HEK293 (cell line): ENCODE results near the gene PIGQ.

Experiments used
- CTCF ChIA-PET: fragments of 350-600 bp; formaldehyde crosslinking; extraction: SDS; loops from one replicate; lab custom pipeline; 2021; ENCODE audit warnings: antibody characterized with exemption; lab: Yijun Ruan, JAX
- POLR2A ChIA-PET: fragments of 300-600 bp; formaldehyde crosslinking; extraction: SDS; loops from one replicate; lab custom pipeline; 2020; ENCODE audit warnings: antibody characterized with exemption, inconsistent platforms; lab: Yijun Ruan, JAX
- H3K27ac ChIP-seq: fragments of 200-500 bp; sonication (Bioruptor generic); 2 replicates; pipeline ENCODE4 v1.5.1; 2014; ENCODE audit warnings: low read depth, low read length, control low read depth, inconsistent platforms; ENCODE audit errors: extremely low read depth
- H3K36me3 ChIP-seq, 2 experiments: fragments of 200-500 bp in 1 of 2; sonication (Bioruptor generic) in 1 of 2; 1 replicate in 1 of 2; 2 replicates in 1 of 2; pipeline ENCODE4 v1.5.1; 2014 to 2017; ENCODE audit warnings: inconsistent platforms in 2 of 2, low read length in 2 of 2; ENCODE audit not compliant: control insufficient read depth in 2 of 2, insufficient read depth in 1 of 2
- H3K4me1 ChIP-seq: fragments of 200-500 bp; sonication (Bioruptor generic); 2 replicates; pipeline ENCODE4 v1.5.1; 2014; ENCODE audit warnings: mild to moderate bottlenecking, low read length, inconsistent platforms; ENCODE audit not compliant: control insufficient read depth, insufficient read depth
- H3K4me3 ChIP-seq: 2 replicates; pipeline ENCODE4 v1.5.1; 2011; ENCODE audit warnings: low read depth, mild to moderate bottlenecking, control low read depth, low read length, moderate library complexity
- H3K9me3 ChIP-seq: fragments of 200-500 bp; sonication (Bioruptor generic); 2 replicates; pipeline ENCODE4 v1.5.1; 2014; ENCODE audit warnings: low read depth, low read length, inconsistent platforms; ENCODE audit not compliant: control insufficient read depth, insufficient read depth
- BCL11B ChIP-seq: fragments of 450-650 bp; formaldehyde crosslinking; IDR thresholded peaks from 2 replicates; pipeline ENCODE4 v1.5.1; 2016; ENCODE audit warnings: low read depth, missing biosample characterization, missing genetic modification characterization
- HOXA7 ChIP-seq: sonication (generic); formaldehyde crosslinking; IDR thresholded peaks from 2 replicates; pipeline ENCODE4 v1.8.1; 2022; ENCODE audit warnings: missing genetic modification reagents, borderline replicate concordance
- KLF1 ChIP-seq: fragments of 450-650 bp; formaldehyde crosslinking; IDR thresholded peaks from 2 replicates; pipeline ENCODE4 v1.5.1; 2016; ENCODE audit warnings: missing biosample characterization, missing genetic modification characterization
- REPIN1 ChIP-seq: fragments of 450-650 bp; formaldehyde crosslinking; IDR thresholded peaks from 2 replicates; pipeline ENCODE4 v1.5.1; 2017; ENCODE audit warnings: missing biosample characterization, missing genetic modification characterization, low read depth
- SCRT1 ChIP-seq: fragments of 450-650 bp; formaldehyde crosslinking; IDR thresholded peaks from 2 replicates; pipeline ENCODE4 v1.5.1; 2016; ENCODE audit warnings: missing biosample characterization, missing genetic modification characterization, borderline replicate concordance
- SP7 ChIP-seq: fragments of 450-650 bp; formaldehyde crosslinking; IDR thresholded peaks from 2 replicates; pipeline ENCODE4 v1.5.1; 2016; ENCODE audit warnings: missing biosample characterization, missing genetic modification characterization
- ZIC2 ChIP-seq: fragments of 450-650 bp; formaldehyde crosslinking; IDR thresholded peaks from 2 replicates; pipeline ENCODE4 v1.5.1; 2016; ENCODE audit warnings: missing biosample characterization, missing genetic modification characterization
- ZNF184 ChIP-seq: fragments of 450-650 bp; IDR thresholded peaks from 2 replicates; pipeline ENCODE4 v1.5.1; 2018; ENCODE audit warnings: missing biosample characterization, mild to moderate bottlenecking, missing genetic modification characterization
- ZNF501 ChIP-seq: fragments of 450-650 bp; formaldehyde crosslinking; IDR thresholded peaks from 2 replicates; pipeline ENCODE4 v1.5.1; 2016; ENCODE audit warnings: missing biosample characterization, missing genetic modification characterization
- ZNF670 ChIP-seq: fragments of 450-650 bp; formaldehyde crosslinking; IDR thresholded peaks from 2 replicates; pipeline ENCODE4 v1.5.1; 2016; ENCODE audit warnings: missing biosample characterization, missing genetic modification characterization, low read depth
- ZSCAN16 ChIP-seq: fragments of 450-650 bp; formaldehyde crosslinking; IDR thresholded peaks from 2 replicates; pipeline ENCODE4 v1.5.1; 2016; ENCODE audit warnings: missing biosample characterization, missing genetic modification characterization
- ZSCAN30 ChIP-seq: fragments of 450-650 bp; IDR thresholded peaks from 2 replicates; pipeline ENCODE4 v1.5.1; 2018; ENCODE audit warnings: missing biosample characterization, mild to moderate bottlenecking, missing genetic modification characterization, moderate library complexity
- TF ChIP-seq, protein P1 (sequence below): fragments of 450-650 bp; formaldehyde crosslinking; IDR thresholded peaks from 2 replicates; pipeline ENCODE4 v1.5.1; 2016; ENCODE audit warnings: missing biosample characterization, missing genetic modification characterization
- TF ChIP-seq, protein P2 (sequence below): fragments of 450-650 bp; formaldehyde crosslinking; IDR thresholded peaks from 2 replicates; pipeline ENCODE4 v1.5.1; 2017; ENCODE audit warnings: missing biosample characterization, mild to moderate bottlenecking, missing genetic modification characterization, moderate library complexity
- TF ChIP-seq, protein P3 (sequence below): fragments of 450-650 bp; formaldehyde crosslinking; IDR thresholded peaks from 2 replicates; pipeline ENCODE4 v1.5.1; 2017; ENCODE audit warnings: missing biosample characterization, missing genetic modification characterization
- TF ChIP-seq, protein P4 (sequence below): fragments of 450-650 bp; formaldehyde crosslinking; IDR thresholded peaks from 2 replicates; pipeline ENCODE4 v1.5.1; 2016; ENCODE audit warnings: missing biosample characterization, missing genetic modification characterization, low read depth
- TF ChIP-seq, protein P5 (sequence below): fragments of 450-650 bp; formaldehyde crosslinking; IDR thresholded peaks from 2 replicates; pipeline ENCODE4 v1.5.1; 2016; ENCODE audit warnings: missing biosample characterization, missing genetic modification characterization
- TF ChIP-seq, protein P6 (sequence below): fragments of 450-650 bp; formaldehyde crosslinking; IDR thresholded peaks from 2 replicates; pipeline ENCODE4 v1.5.1; 2016; ENCODE audit warnings: missing biosample characterization, missing genetic modification characterization, low read depth

The PIGQ gene

DNA sequence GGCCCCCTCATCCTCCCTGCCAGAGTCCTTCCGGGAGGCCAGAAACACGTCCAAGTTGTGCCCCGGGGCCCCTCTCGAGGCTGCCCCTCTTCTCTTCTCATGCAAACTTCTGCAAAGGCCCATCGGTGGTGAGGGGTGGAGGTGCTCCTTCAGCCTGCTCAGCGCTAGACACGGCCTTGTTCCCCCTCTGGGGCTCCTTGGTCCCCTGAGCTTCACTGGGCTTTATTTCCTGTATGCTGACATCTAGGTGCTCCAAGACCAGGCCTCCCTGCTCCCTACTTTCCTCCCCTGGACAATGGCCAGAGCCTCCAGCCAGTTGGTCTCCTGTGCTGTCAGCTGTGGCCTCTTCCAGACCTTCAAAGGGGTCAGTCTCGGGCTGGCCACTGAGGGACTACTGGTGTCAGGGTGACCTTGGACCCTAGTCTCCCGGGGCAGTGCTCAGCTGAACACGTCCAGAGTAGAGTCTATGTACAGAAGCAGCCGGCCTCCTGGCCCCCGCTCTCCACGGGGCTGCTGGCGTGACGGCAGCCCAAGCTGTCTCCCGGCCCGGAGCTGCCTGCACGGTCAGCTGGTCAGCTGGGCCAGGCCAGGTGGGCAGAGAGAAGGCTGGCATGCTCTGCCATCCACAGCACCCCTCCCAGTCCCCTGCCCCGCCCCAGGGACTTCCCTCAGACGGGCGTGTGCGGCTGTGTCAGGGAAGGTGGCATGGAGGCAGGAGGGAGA, 11.3 kb upstream of the PIGQ start:
- Histone ChIP-seq H3K4me1 (no peaks in the 10 kb centered on the region; the same call in 1 of the 2 replicates), H3K9me3 (no peaks in the 10 kb centered on the region), H3K27ac (no peak overlapping the region), H3K4me3 (no peak overlapping the region), H3K36me3 (no peaks in the 10 kb centered on the region)
- POLR2A ChIA-PET: interaction anchor here (0.6 to 1.0 kb wide), 2 partner anchors 16 to 37 kb away, joined by 3 read pairs; no protein-coding TSS in a partner anchor
- TF ChIP-seq KLF1 (tag by site-specific recombination) (peak; percentile 26; the same call in 1 of the 2 replicates), ZNF501 (tag by site-specific recombination) (no peak), ZSCAN16 (tag by site-specific recombination) (no peak), ZNF184 (no peak), ZIC2 (tag by site-specific recombination) (0 out of 2 replicates have a peak, but pooled peaks have one; percentile 8)
- TF ChIP-seq, protein P1, sequence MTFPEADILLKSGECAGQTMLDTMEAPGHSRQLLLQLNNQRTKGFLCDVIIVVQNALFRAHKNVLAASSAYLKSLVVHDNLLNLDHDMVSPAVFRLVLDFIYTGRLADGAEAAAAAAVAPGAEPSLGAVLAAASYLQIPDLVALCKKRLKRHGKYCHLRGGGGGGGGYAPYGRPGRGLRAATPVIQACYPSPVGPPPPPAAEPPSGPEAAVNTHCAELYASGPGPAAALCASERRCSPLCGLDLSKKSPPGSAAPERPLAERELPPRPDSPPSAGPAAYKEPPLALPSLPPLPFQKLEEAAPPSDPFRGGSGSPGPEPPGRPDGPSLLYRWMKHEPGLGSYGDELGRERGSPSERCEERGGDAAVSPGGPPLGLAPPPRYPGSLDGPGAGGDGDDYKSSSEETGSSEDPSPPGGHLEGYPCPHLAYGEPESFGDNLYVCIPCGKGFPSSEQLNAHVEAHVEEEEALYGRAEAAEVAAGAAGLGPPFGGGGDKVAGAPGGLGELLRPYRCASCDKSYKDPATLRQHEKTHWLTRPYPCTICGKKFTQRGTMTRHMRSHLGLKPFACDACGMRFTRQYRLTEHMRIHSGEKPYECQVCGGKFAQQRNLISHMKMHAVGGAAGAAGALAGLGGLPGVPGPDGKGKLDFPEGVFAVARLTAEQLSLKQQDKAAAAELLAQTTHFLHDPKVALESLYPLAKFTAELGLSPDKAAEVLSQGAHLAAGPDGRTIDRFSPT (tag by site-specific recombination): 0 out of 2 replicates have a peak, but pooled peaks have one; percentile 38
- TF ChIP-seq, protein P2, sequence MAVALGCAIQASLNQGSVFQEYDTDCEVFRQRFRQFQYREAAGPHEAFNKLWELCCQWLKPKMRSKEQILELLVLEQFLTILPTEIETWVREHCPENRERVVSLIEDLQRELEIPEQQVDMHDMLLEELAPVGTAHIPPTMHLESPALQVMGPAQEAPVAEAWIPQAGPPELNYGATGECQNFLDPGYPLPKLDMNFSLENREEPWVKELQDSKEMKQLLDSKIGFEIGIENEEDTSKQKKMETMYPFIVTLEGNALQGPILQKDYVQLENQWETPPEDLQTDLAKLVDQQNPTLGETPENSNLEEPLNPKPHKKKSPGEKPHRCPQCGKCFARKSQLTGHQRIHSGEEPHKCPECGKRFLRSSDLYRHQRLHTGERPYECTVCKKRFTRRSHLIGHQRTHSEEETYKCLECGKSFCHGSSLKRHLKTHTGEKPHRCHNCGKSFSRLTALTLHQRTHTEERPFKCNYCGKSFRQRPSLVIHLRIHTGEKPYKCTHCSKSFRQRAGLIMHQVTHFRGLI (tag by site-specific recombination): no peak
- CTCF ChIA-PET: no interaction called here

DNA sequence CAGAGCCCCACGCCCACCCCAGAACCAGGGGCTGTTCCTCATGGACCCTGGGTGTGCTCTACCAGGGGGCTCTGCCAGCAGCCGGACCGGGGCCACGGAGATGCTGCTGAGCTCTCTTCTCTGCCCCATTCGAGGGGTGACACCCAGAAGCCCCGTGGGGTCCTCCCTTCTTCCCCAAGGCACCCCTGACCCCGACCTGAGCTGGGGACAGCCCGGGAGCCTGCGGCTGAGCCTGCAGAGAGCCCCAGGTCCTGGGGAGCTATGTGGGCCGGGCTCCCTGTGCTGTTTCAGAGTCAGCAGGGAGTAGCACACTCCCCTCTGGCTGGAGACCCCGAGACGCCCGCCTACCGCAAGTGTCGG, 10.8 kb upstream of the PIGQ start:
- TF ChIP-seq REPIN1: no peak
- TF ChIP-seq HOXA7 (CRISPR knock-in tag): no peak
- TF ChIP-seq ZSCAN30: no peak
- TF ChIP-seq SP7 (tag by site-specific recombination): no peak
- Histone ChIP-seq H3K4me1 (no peaks in the 10 kb centered on the region; the same call in 1 of the 2 replicates), H3K27ac (no peak overlapping the region), H3K4me3 (no peak overlapping the region), H3K36me3 (no peaks in the 10 kb centered on the region), H3K9me3 (no peaks in the 10 kb centered on the region)
- ChIA-PET POLR2A (interaction anchor here (0.6 kb wide), 1 partner anchor 37 kb away, joined by 3 read pairs; no protein-coding TSS in a partner anchor), CTCF (no interaction called here)

DNA sequence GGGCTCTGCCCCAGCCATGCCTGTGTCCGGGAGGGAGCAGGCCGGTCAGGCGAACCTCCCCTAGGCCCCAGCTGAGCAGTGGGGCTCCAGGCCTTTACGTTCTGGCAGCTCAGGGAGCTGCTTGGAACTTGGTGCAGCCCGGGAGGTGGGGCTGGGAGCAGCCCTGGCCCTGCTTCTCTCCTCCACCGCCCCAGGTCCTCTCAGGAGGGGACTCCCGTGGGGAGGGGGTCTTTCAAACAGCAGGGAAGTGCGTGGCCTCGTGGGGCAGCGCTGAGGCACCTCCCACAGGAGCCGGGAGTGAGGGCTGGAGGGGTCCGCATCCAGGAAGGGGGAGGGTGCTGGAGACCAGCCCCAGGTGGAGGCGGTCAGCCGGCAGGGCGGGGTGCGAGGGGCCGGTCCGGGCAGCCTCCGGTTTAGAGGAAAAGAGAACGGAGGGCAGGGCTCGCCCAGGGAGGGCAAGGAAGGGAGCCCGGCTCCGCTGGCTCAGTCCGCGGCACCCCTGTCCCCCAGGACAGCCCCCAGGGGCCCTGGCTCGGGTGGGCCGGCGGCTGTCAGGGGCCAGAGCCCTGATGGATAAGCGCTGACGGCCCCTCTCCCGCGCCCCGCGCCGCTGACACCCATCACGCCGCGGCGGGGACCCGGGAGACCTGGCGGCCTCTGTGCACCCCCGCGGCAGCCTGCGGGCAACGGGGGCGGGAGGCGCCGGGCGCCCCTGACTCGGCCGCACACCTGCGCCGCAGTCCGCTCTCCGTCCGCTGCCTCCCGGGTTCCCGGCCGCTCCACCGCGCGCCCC, 10.2 kb upstream of the PIGQ start:
- ChIA-PET CTCF (no interaction called here), POLR2A (no interaction called here)
- Histone ChIP-seq H3K36me3 (no peaks in the 10 kb centered on the region), H3K9me3 (no peaks in the 10 kb centered on the region), H3K4me1 (no peaks in the 10 kb centered on the region; the same call in 1 of the 2 replicates), H3K27ac (no peak overlapping the region), H3K4me3 (no peak overlapping the region)
- TF ChIP-seq, protein P3, sequence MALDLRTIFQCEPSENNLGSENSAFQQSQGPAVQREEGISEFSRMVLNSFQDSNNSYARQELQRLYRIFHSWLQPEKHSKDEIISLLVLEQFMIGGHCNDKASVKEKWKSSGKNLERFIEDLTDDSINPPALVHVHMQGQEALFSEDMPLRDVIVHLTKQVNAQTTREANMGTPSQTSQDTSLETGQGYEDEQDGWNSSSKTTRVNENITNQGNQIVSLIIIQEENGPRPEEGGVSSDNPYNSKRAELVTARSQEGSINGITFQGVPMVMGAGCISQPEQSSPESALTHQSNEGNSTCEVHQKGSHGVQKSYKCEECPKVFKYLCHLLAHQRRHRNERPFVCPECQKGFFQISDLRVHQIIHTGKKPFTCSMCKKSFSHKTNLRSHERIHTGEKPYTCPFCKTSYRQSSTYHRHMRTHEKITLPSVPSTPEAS (tag by site-specific recombination): no peak
- TF ChIP-seq ZNF670 (tag by site-specific recombination): no peak
- TF ChIP-seq, protein P4, sequence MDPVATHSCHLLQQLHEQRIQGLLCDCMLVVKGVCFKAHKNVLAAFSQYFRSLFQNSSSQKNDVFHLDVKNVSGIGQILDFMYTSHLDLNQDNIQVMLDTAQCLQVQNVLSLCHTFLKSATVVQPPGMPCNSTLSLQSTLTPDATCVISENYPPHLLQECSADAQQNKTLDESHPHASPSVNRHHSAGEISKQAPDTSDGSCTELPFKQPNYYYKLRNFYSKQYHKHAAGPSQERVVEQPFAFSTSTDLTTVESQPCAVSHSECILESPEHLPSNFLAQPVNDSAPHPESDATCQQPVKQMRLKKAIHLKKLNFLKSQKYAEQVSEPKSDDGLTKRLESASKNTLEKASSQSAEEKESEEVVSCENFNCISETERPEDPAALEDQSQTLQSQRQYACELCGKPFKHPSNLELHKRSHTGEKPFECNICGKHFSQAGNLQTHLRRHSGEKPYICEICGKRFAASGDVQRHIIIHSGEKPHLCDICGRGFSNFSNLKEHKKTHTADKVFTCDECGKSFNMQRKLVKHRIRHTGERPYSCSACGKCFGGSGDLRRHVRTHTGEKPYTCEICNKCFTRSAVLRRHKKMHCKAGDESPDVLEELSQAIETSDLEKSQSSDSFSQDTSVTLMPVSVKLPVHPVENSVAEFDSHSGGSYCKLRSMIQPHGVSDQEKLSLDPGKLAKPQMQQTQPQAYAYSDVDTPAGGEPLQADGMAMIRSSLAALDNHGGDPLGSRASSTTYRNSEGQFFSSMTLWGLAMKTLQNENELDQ (tag by site-specific recombination): no peak
- no peak for TF ChIP-seq SCRT1 (tag by site-specific recombination)
- no peak for TF ChIP-seq BCL11B
- TF ChIP-seq, protein P5, sequence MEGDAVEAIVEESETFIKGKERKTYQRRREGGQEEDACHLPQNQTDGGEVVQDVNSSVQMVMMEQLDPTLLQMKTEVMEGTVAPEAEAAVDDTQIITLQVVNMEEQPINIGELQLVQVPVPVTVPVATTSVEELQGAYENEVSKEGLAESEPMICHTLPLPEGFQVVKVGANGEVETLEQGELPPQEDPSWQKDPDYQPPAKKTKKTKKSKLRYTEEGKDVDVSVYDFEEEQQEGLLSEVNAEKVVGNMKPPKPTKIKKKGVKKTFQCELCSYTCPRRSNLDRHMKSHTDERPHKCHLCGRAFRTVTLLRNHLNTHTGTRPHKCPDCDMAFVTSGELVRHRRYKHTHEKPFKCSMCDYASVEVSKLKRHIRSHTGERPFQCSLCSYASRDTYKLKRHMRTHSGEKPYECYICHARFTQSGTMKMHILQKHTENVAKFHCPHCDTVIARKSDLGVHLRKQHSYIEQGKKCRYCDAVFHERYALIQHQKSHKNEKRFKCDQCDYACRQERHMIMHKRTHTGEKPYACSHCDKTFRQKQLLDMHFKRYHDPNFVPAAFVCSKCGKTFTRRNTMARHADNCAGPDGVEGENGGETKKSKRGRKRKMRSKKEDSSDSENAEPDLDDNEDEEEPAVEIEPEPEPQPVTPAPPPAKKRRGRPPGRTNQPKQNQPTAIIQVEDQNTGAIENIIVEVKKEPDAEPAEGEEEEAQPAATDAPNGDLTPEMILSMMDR: 0 out of 2 replicates have a peak, but pooled peaks have one; percentile 19
- TF ChIP-seq, protein P6, sequence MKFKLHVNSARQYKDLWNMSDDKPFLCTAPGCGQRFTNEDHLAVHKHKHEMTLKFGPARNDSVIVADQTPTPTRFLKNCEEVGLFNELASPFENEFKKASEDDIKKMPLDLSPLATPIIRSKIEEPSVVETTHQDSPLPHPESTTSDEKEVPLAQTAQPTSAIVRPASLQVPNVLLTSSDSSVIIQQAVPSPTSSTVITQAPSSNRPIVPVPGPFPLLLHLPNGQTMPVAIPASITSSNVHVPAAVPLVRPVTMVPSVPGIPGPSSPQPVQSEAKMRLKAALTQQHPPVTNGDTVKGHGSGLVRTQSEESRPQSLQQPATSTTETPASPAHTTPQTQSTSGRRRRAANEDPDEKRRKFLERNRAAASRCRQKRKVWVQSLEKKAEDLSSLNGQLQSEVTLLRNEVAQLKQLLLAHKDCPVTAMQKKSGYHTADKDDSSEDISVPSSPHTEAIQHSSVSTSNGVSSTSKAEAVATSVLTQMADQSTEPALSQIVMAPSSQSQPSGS: no peak
